Stomach (tissue), 9 donors: ENCODE measurements around the gene PEPD. TPM values are rescaled to one million over a fixed set of nuclear protein-coding genes. Genes with fewer than 3 reads are reported as not detected.
"Not testable (repeated sequence)": the region's sequence is repeated elsewhere in the genome, so short reads cannot be mapped to it uniquely, and the experiment has no call there.

ENCODE experiments used
- DNase-seq, 2 donors: peaks; one replicate each; pipeline versions ENCODE4 v3.0.0 to v3.0.0-alpha.2; 2013 to 2019
- H3K27ac ChIP-seq, 5 donors: fragments of 200-600 bp in 4 of 5; sonication (generic) in 4 of 5; one replicate each; pipeline ENCODE4 v1.5.1; 2013 to 2019; ENCODE audit warnings: mild to moderate bottlenecking in 1 of 5, moderate library complexity in 1 of 5
- H3K27me3 ChIP-seq, 3 donors: fragments of 200-600 bp; sonication (generic); one replicate each; pipeline ENCODE4 v1.5.1; 2017 to 2019; ENCODE audit warnings: mixed run types in 1 of 3
- H3K36me3 ChIP-seq, 4 donors: fragments of 200-600 bp; sonication (generic); 1 replicate in 3 of 4; 2 replicates in 1 of 4; pipeline ENCODE4 v1.5.1; 2016 to 2019
- H3K4me1 ChIP-seq, 4 donors: fragments of 200-600 bp; sonication (generic); one replicate each; pipeline ENCODE4 v1.5.1; 2016 to 2019
- H3K4me3 ChIP-seq, 4 donors: fragments of 200-600 bp; sonication (generic) in 3 of 4; one replicate each; pipeline ENCODE4 v1.5.1; 2016 to 2019; ENCODE audit warnings: mild to moderate bottlenecking in 1 of 4
- H3K9me3 ChIP-seq, 4 donors: fragments of 200-600 bp; sonication (generic); one replicate each; pipeline ENCODE4 v1.5.1; 2016 to 2019
- CTCF ChIP-seq, 7 experiments: fragments of 450-650 bp in 4 of 7; fragments of 200-600 bp in 3 of 7; sonication (generic) in 3 of 7; IDR thresholded peaks; one replicate each; pipeline ENCODE4 v1.5.1; 2016 to 2019; ENCODE audit warnings: antibody characterized with exemption in 7 of 7, control low read depth in 2 of 7, mild to moderate bottlenecking in 1 of 7
- EP300 ChIP-seq: sonication (generic); formaldehyde crosslinking; IDR thresholded peaks from one replicate; pipeline ENCODE4 v1.6.1; 2017; ENCODE audit warnings: antibody characterized with exemption
- POLR2A ChIP-seq, 4 donors: fragments of 450-650 bp; IDR thresholded peaks; one replicate each; pipeline ENCODE4 v1.6.1; 2016; ENCODE audit warnings: antibody characterized with exemption in 4 of 4, control low read depth in 2 of 4, mild to moderate bottlenecking in 1 of 4, moderate library complexity in 1 of 4
- POLR2AphosphoS5 ChIP-seq, 3 donors: sonication (generic); formaldehyde crosslinking; IDR thresholded peaks; one replicate each; pipeline ENCODE4 v1.6.1; 2016; ENCODE audit warnings: antibody characterized with exemption in 3 of 3
- WGBS, 5 donors: extraction: QIAGEN DNeasy Blood & Tissue Kit in 3 of 5; methylation state at CpG; one replicate each; pipeline versions ENCODE4 v1.1.5 to v1.1.7; 2013 to 2018; 5-methylcytosine and 5-hydroxymethylcytosine counted together
- intact Hi-C: fragments of 100-400 bp; cut with DNase I; formaldehyde crosslinking; loops from one replicate; pipeline ENCODE4 v1.15.1; 2023; ENCODE audit warnings: low total_unique reads
- polyA plus RNA-seq, 3 donors: library from polyadenylated mRNA; stranded (reverse); fragments of 200-250 nt; gene quantifications; one replicate each; pipeline ENCODE4 v1.2.3, GENCODE V29; 2013
- total RNA-seq, 5 donors: library from RNA; depleted of rRNA; stranded (reverse); fragments of >200 nt; gene quantifications; one replicate each; pipeline versions ENCODE4 v1.1.0 to v1.2.3, GENCODE V29; 2014 to 2016
- donor health status: healthy with polysubstance abuse.
- donor health status: Bipolar disorder and iron deficiency.
- donor health status: healthy.

The PEPD gene
- total and polyA plus RNA-seq, 8 donors = 8.8 to 99.4 (median 42.7) TPM

GRCh38 chr19:33558856-33559255 lies 37.3 kb upstream of the PEPD start:
- no peak overlapping the region for H3K4me3 ChIP-seq
- H3K36me3 ChIP-seq = no peaks in the 10 kb centered on the region
- intact Hi-C loops = no loop called here
- H3K9me3 ChIP-seq = no peaks in the 10 kb centered on the region
- 56 to 77% (median 73%) methylated on average over 8 to 9 of the region's 9 CpGs for WGBS, 5 donors
- H3K27me3 ChIP-seq = peaks cover 0 to 16% (median 0%) of the 10 kb centered on the region in 3 donors
- peak in 1 of 2 donors; percentile 45 for DNase-seq
- no peaks in the 10 kb centered on the region for H3K4me1 ChIP-seq
- TF ChIP-seq EP300 = no peak
- no peak for TF ChIP-seq CTCF (IDR thresholded peaks at IDR 0.05)
- TF ChIP-seq POLR2A (IDR thresholded peaks at IDR 0.05) = no peak
- no peak for TF ChIP-seq POLR2AphosphoS5 (IDR thresholded peaks at IDR 0.05)
- no peak overlapping the region for H3K27ac ChIP-seq

- peaks cover 0 to 16% (median 0%) of the 10 kb centered on the region in 3 donors for H3K27me3 ChIP-seq
- no peak overlapping the region for H3K4me3 ChIP-seq
- no peaks in the 10 kb centered on the region for H3K4me1 ChIP-seq
- H3K9me3 ChIP-seq = no peaks in the 10 kb centered on the region
- TF ChIP-seq EP300 (no peak), CTCF (IDR thresholded peaks at IDR 0.05) (no peak), POLR2AphosphoS5 (IDR thresholded peaks at IDR 0.05) (no peak), POLR2A (IDR thresholded peaks at IDR 0.05) (no peak)
- no peak overlapping the region for H3K27ac ChIP-seq
- H3K36me3 ChIP-seq = no peaks in the 10 kb centered on the region
- 60 to 68% (median 66%) methylated on average over 8 of the region's 8 CpGs for WGBS, 5 donors
- DNase-seq = no peak
- intact Hi-C loops = no loop called here
These were observed 36.6 kb upstream of the PEPD start for GRCh38 chr19:33558151-33558550.

GRCh38 chr19:33557720-33558119 lies 36.1 kb upstream of the PEPD start:
- WGBS, 5 donors = 73 to 87% (median 84%) methylated on average over 13 of the region's 13 CpGs
- TF ChIP-seq POLR2A (IDR thresholded peaks at IDR 0.05) (no peak), EP300 (no peak), POLR2AphosphoS5 (IDR thresholded peaks at IDR 0.05) (no peak)
- intact Hi-C loops = no loop called here

GRCh38 chr19:33557196-33557595 lies 35.6 kb upstream of the PEPD start:
- Histone ChIP-seq H3K4me3 (no peak overlapping the region), H3K27me3 (peaks cover 0 to 11% (median 0%) of the 10 kb centered on the region in 3 donors), H3K27ac (no peak overlapping the region), H3K9me3 (no peaks in the 10 kb centered on the region), H3K4me1 (no peaks in the 10 kb centered on the region), H3K36me3 (no peaks in the 10 kb centered on the region)
- WGBS, 5 donors = 73 to 81% (median 75%) methylated on average over 10 of the region's 10 CpGs
- intact Hi-C loops = no loop called here
- TF ChIP-seq EP300 (no peak), CTCF (IDR thresholded peaks at IDR 0.05) (no peak), POLR2AphosphoS5 (IDR thresholded peaks at IDR 0.05) (no peak), POLR2A (IDR thresholded peaks at IDR 0.05) (no peak)
- DNase-seq = no peak

More at GRCh38 chr19:33557720-33558119, 36.1 kb upstream of the PEPD start:
- no peaks in the 10 kb centered on the region for H3K36me3 ChIP-seq
- H3K4me3 ChIP-seq = no peak overlapping the region
- H3K27me3 ChIP-seq = peaks cover 0 to 15% (median 0%) of the 10 kb centered on the region in 3 donors
- no peak overlapping the region for H3K27ac ChIP-seq
- no peaks in the 10 kb centered on the region for H3K9me3 ChIP-seq
- no peaks in the 10 kb centered on the region for H3K4me1 ChIP-seq
- DNase-seq = no peak

- Histone ChIP-seq H3K4me1 (no peaks in the 10 kb centered on the region), H3K36me3 (no peaks in the 10 kb centered on the region), H3K27me3 (peaks cover 0 to 11% (median 0%) of the 10 kb centered on the region in 3 donors), H3K4me3 (no peak overlapping the region), H3K27ac (no peak overlapping the region), H3K9me3 (no peaks in the 10 kb centered on the region)
- TF ChIP-seq EP300 (no peak), CTCF (IDR thresholded peaks at IDR 0.05) (no peak), POLR2A (IDR thresholded peaks at IDR 0.05) (no peak), POLR2AphosphoS5 (IDR thresholded peaks at IDR 0.05) (no peak)
- 46 to 61% (median 50%) methylated on average over 3 to 4 of the region's 4 CpGs for WGBS, 5 donors
- intact Hi-C loops = no loop called here
- no peak for DNase-seq
These were observed 34.7 kb upstream of the PEPD start for GRCh38 chr19:33556261-33556660.

GRCh38 chr19:33555726-33556125 lies 34.1 kb upstream of the PEPD start:
- H3K4me1 ChIP-seq, intact Hi-C loops, H3K27ac ChIP-seq, H3K4me3 ChIP-seq, H3K36me3 ChIP-seq, H3K9me3 ChIP-seq, DNase-seq: not testable (repeated sequence)
- peaks cover 0 to 11% (median 0%) of the 10 kb centered on the region in 3 donors for H3K27me3 ChIP-seq
- 51 to 64% (median 62%) methylated on average over 3 to 4 of the region's 4 CpGs for WGBS, 5 donors
